ENCODE data around the gene KDM2B.

DNA sequence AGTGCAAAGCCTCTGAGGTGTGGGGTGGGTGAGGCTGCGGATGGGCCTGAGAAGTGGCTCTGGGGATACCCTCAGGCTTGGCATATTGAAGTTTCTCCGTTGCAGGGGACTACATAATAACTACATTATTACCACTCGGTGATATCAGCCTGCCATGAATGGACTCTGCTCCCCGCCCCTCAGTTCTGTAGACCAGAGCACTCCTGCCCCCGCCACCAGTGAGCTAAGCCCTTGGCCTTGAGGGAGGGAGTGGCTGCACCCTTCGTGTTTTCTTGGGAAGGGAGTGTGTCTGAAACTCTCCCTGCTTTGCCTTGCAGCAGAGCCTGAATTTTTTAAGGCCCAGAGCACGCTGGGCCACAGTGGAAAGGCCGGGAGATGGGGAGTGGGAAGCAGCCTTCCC is 47.2 kb upstream of the KDM2B start:
- TF ChIP-seq, protein P1, sequence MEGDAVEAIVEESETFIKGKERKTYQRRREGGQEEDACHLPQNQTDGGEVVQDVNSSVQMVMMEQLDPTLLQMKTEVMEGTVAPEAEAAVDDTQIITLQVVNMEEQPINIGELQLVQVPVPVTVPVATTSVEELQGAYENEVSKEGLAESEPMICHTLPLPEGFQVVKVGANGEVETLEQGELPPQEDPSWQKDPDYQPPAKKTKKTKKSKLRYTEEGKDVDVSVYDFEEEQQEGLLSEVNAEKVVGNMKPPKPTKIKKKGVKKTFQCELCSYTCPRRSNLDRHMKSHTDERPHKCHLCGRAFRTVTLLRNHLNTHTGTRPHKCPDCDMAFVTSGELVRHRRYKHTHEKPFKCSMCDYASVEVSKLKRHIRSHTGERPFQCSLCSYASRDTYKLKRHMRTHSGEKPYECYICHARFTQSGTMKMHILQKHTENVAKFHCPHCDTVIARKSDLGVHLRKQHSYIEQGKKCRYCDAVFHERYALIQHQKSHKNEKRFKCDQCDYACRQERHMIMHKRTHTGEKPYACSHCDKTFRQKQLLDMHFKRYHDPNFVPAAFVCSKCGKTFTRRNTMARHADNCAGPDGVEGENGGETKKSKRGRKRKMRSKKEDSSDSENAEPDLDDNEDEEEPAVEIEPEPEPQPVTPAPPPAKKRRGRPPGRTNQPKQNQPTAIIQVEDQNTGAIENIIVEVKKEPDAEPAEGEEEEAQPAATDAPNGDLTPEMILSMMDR (IDR thresholded peaks at IDR 0.05; ENCODE audit: low read depth, low read length) = no peak
- TF ChIP-seq EZH2phosphoT487 (IDR thresholded peaks at IDR 0.05; ENCODE audit: low read depth) = no peak

All from OCI-LY3 (cell line).